ENCODE measurements around the gene ZNF841. TPM values are rescaled to one million over a fixed set of nuclear protein-coding genes. Genes with fewer than 3 reads are reported as not detected.

ZNF841 gene
- total RNA-seq, 1 experiment from 2014 or later, result 23.3 TPM

DNA sequence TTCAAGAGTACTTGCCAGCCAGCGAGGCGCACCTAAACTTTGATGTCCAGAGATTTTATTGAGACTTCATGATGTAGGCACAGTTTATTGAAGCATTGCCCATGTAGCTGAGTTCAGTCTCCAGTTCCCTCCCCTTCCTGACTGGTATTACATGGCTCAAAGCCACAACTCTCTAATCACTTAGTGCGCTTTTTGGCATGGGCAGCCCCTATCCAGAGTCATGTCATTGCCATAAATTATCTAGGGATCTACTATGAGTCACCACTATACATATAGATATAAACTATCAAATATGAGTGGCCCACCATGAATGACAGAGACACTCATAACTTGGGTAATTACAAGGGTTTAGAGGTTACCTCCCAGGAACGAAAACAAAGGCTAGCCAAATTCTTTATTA, 75.1 kb downstream of the ZNF841 start:
- Histone ChIP-seq H2BK120ac (ENCODE audit: low read depth, low read length, poor library complexity, severe bottlenecking) (no peak overlapping the region), H2BK20ac (ENCODE audit: low read depth, low read length, poor library complexity, severe bottlenecking) (no peak overlapping the region), H3K79me1 (ENCODE audit: insufficient read depth, low read depth, low read length, poor library complexity, severe bottlenecking) (no peaks in the 10 kb centered on the region), H3T11ph (ENCODE audit: low read length) (no peak overlapping the region), H3K27me3 (ENCODE audit: insufficient read depth, low read length) (no peaks in the 10 kb centered on the region), H3K14ac (ENCODE audit: insufficient read depth, low read length) (no peak overlapping the region), H3K79me2 (ENCODE audit: insufficient read depth, low read length) (no peaks in the 10 kb centered on the region), H2BK5ac (ENCODE audit: insufficient read length, low read length) (no peak overlapping the region), H2AFZ (ENCODE audit: low read length) (no peak overlapping the region), H4K5ac (ENCODE audit: insufficient read length, low read depth, low read length) (no peak overlapping the region), H3K4ac (ENCODE audit: low read depth, low read length) (no peak overlapping the region), H3K9me3 (ENCODE audit: control insufficient read depth, low read depth, low read length) (no peaks in the 10 kb centered on the region), H3K27ac (ENCODE audit: insufficient read length, low read depth, low read length) (no peak overlapping the region), H2BK12ac (ENCODE audit: insufficient read length, low read depth, low read length) (no peak overlapping the region), H3K23ac (ENCODE audit: insufficient read length, low read depth, low read length) (no peak overlapping the region), H2AK5ac (ENCODE audit: insufficient read length, low read length) (no peak overlapping the region), H3K4me1 (ENCODE audit: insufficient read depth, low read length) (no peaks in the 10 kb centered on the region), H3K18ac (ENCODE audit: insufficient read length, low read depth, low read length) (no peak overlapping the region), H3K4me2 (ENCODE audit: insufficient read depth, insufficient read length, low read length) (no peak overlapping the region), H2BK15ac (ENCODE audit: low read depth, low read length) (no peak overlapping the region), H4K91ac (ENCODE audit: insufficient read length, low read depth, low read length) (no peak overlapping the region), H3K56ac (ENCODE audit: insufficient read length, low read depth, low read length) (no peak overlapping the region), H3K23me2 (ENCODE audit: insufficient read length, low read depth, low read length, poor library complexity, severe bottlenecking) (no peaks in the 10 kb centered on the region), H4K8ac (replicated peaks; ENCODE audit: insufficient read length, low read depth, low read length) (no peak overlapping the region), H4K20me1 (ENCODE audit: control insufficient read depth, insufficient read depth, insufficient read length) (no peaks in the 10 kb centered on the region), H3K9ac (ENCODE audit: extremely low read depth, insufficient read length, low read length) (no peak overlapping the region)
- TF ChIP-seq, protein P1, sequence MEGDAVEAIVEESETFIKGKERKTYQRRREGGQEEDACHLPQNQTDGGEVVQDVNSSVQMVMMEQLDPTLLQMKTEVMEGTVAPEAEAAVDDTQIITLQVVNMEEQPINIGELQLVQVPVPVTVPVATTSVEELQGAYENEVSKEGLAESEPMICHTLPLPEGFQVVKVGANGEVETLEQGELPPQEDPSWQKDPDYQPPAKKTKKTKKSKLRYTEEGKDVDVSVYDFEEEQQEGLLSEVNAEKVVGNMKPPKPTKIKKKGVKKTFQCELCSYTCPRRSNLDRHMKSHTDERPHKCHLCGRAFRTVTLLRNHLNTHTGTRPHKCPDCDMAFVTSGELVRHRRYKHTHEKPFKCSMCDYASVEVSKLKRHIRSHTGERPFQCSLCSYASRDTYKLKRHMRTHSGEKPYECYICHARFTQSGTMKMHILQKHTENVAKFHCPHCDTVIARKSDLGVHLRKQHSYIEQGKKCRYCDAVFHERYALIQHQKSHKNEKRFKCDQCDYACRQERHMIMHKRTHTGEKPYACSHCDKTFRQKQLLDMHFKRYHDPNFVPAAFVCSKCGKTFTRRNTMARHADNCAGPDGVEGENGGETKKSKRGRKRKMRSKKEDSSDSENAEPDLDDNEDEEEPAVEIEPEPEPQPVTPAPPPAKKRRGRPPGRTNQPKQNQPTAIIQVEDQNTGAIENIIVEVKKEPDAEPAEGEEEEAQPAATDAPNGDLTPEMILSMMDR (conservative IDR thresholded peaks at IDR 0.05), result no peak
- Mint-ChIP-seq H3K27me3 (ENCODE audit: low read depth) (no peaks in the 10 kb centered on the region), H3K27ac (no peak overlapping the region), H3K9me3 (peaks cover 7 to 33% of the 10 kb centered on the region in 2 experiments; a peak in 4 of 5 replicates), H3K4me3 (no peak overlapping the region), H3K36me3 (ENCODE audit: insufficient read depth in 1 of 3, low read depth in 3 of 3) (peaks cover 93 to 95% (median 93%) of the 10 kb centered on the region in 3 experiments), H3K4me1 (no peaks in the 10 kb centered on the region)
- DNase-seq, result no peak
- whole genome bisulfite sequencing (ENCODE audit: extremely low coverage, insufficient read length, low lambda C conversion rate), result no CpG with 5 or more reads among the region's 4 CpGs

Other genes with a start within 250 kb of the ZNF841 start
- gene ZNF577, start 207.8 kb downstream of the ZNF841 start, total RNA-seq (2021), result 39.4 and 42.1 TPM in 2 replicates
- 147 and 148 TPM in 2 replicates for gene ZNF649, start 190.7 kb downstream of the ZNF841 start, total RNA-seq (2021)
- gene ZNF613, start 168.3 kb downstream of the ZNF841 start, total RNA-seq (2021), result 20.6 and 22.8 TPM in 2 replicates
- gene ZNF350, start 108.9 kb downstream of the ZNF841 start, total RNA-seq (2021), result 9.7 and 12.9 TPM in 2 replicates
- gene ZNF615, start 87.6 kb downstream of the ZNF841 start, total RNA-seq (2021), result 11.3 and 12.0 TPM in 2 replicates
- 23.1 and 25.0 TPM in 2 replicates for gene ZNF614, start 67.4 kb downstream of the ZNF841 start, total RNA-seq (2021)
- gene ZNF432, start 46.9 kb downstream of the ZNF841 start, total RNA-seq (2021), result 13.2 and 13.6 TPM in 2 replicates
- gene ZNF616, start 44.2 kb upstream of the ZNF841 start, total RNA-seq (2021), result 31.3 and 32.0 TPM in 2 replicates
- gene ZNF836, start 75.9 kb upstream of the ZNF841 start, total RNA-seq (2021), result 17.4 and 18.3 TPM in 2 replicates
- 423 and 432 TPM in 2 replicates for gene PPP2R1A, start 94.3 kb upstream of the ZNF841 start, total RNA-seq (2021)
- gene ZNF766, start 173.8 kb upstream of the ZNF841 start, total RNA-seq (2021), result 31.4 and 33.6 TPM in 2 replicates
- gene ZNF480, start 201.4 kb upstream of the ZNF841 start, total RNA-seq (2021), result 39.2 and 42.5 TPM in 2 replicates
- gene ZNF610, start 240.5 kb upstream of the ZNF841 start, total RNA-seq (2021), result 5.9 and 6.4 TPM in 2 replicates

All from H9 (cell line).